ENCODE results near the gene ZNF195.
"Not testable (repeated sequence)": the region's sequence is repeated elsewhere in the genome, so short reads cannot be mapped to it uniquely, and the experiment has no call there.

GRCh38 chr11:3423138-3423731, 44.3 kb upstream of the ZNF195 start:
- not testable (repeated sequence) for TF ChIP-seq EZH2, CTCF (IDR thresholded peaks at IDR 0.05)

Measured in neural progenitor cell (in vitro differentiated cells).